C1 segment of cervical spinal cord (tissue), 14 donors: ENCODE data around the gene SHB.

ENCODE experiments used
- DNase-seq, 14 donors: peaks; one replicate each; lab custom pipeline; 2025; lab: John Stamatoyannopoulos, UW

SHB gene

GRCh38 chr9:37990404-37991015 is 78.5 kb downstream of the SHB start:
- peak in 1 of 14 donors; percentile 46 for DNase-seq

GRCh38 chr9:37989701-37990100 is 79.3 kb downstream of the SHB start:
- no peak for DNase-seq

- no peak for DNase-seq
These were observed 80.4 kb downstream of the SHB start for GRCh38 chr9:37988602-37989001.

- peak in 1 of 14 donors; percentile 32 for DNase-seq
These were observed 81.0 kb downstream of the SHB start for GRCh38 chr9:37988041-37988440.

GRCh38 chr9:37987467-37987981 is 81.5 kb downstream of the SHB start:
- peak in 1 of 14 donors; percentile 45 for DNase-seq

GRCh38 chr9:37986771-37987258 is 82.2 kb downstream of the SHB start:
- DNase-seq = peak in 2 of 14 donors; percentile 46 to 60

GRCh38 chr9:37986001-37986400 is 83.0 kb downstream of the SHB start:
- no peak for DNase-seq

GRCh38 chr9:37984672-37985611 is 84.1 kb downstream of the SHB start:
- DNase-seq = peak in 3 of 14 donors; percentile 39 to 54 (median 52)

GRCh38 chr9:37984278-37984671 is 84.8 kb downstream of the SHB start:
- DNase-seq = no peak

- DNase-seq = no peak
These were observed 85.5 kb downstream of the SHB start for GRCh38 chr9:37983381-37984067.

GRCh38 chr9:37979844-37980243 is 89.2 kb downstream of the SHB start:
- no peak for DNase-seq

- DNase-seq = no peak
These were observed 90.0 kb downstream of the SHB start for GRCh38 chr9:37978983-37979382.

GRCh38 chr9:37978481-37978864 is 90.6 kb downstream of the SHB start:
- no peak for DNase-seq

- no peak for DNase-seq
These were observed 91.1 kb downstream of the SHB start for GRCh38 chr9:37977851-37978480.

GRCh38 chr9:37976714-37977477 is 92.1 kb downstream of the SHB start:
- DNase-seq = peak in 2 of 14 donors; percentile 62 to 64

GRCh38 chr9:37975639-37976038 is 93.4 kb downstream of the SHB start:
- no peak for DNase-seq

GRCh38 chr9:37974506-37975173 is 94.4 kb downstream of the SHB start:
- no peak for DNase-seq

- no peak for DNase-seq
These were observed 96.6 kb downstream of the SHB start for GRCh38 chr9:37972351-37972848.

GRCh38 chr9:37971691-37972090 is 97.3 kb downstream of the SHB start:
- DNase-seq = no peak

- DNase-seq = no peak
These were observed 97.9 kb downstream of the SHB start for GRCh38 chr9:37971108-37971459.
